MM.1S (cell line): Measurements from ENCODE around the gene FAM72B.
"Not testable (repeated sequence)": the region's sequence is repeated elsewhere in the genome, so short reads cannot be mapped to it uniquely, and the experiment has no call there.

Experiments used
- DNase-seq: peaks from one replicate; pipeline ENCODE4 v3.0.0-alpha.2; 2015
- H2AFZ ChIP-seq: fragments of 300-600 bp; sonication (generic); 2 replicates; pipeline ENCODE4 v1.6.0; 2016; ENCODE audit warnings: antibody characterized with exemption, low read length
- H3F3A ChIP-seq: fragments of 300-600 bp; sonication (generic); 2 replicates; pipeline ENCODE4 v1.6.1; 2016; ENCODE audit warnings: mild to moderate bottlenecking, antibody characterized with exemption, low read length, moderate library complexity, mixed read lengths; ENCODE audit not compliant: insufficient read depth
- H3K27ac ChIP-seq: fragments of 300-600 bp; sonication (generic); 2 replicates; pipeline ENCODE4 v1.5.1; 2016; ENCODE audit warnings: mild to moderate bottlenecking, low read length
- H3K27me3 ChIP-seq: fragments of 300-600 bp; sonication (generic); replicated peaks from 2 replicates; pipeline ENCODE4 v1.6.0; 2016; ENCODE audit warnings: low read length; ENCODE audit not compliant: insufficient read depth
- H3K36me3 ChIP-seq: fragments of 300-600 bp; sonication (generic); replicated peaks from 2 replicates; pipeline ENCODE4 v1.6.1; 2016; ENCODE audit warnings: mild to moderate bottlenecking, low read length, mixed read lengths; ENCODE audit not compliant: insufficient read depth
- H3K4me1 ChIP-seq: fragments of 300-600 bp; sonication (generic); 2 replicates; pipeline ENCODE4 v1.6.1; 2016; ENCODE audit warnings: low read length, mixed read lengths
- H3K4me2 ChIP-seq: fragments of 300-600 bp; sonication (generic); 2 replicates; pipeline ENCODE4 v1.6.0; 2016; ENCODE audit warnings: low read depth, low read length
- H3K4me3 ChIP-seq: fragments of 300-600 bp; sonication (generic); 2 replicates; pipeline ENCODE4 v1.5.1; 2016; ENCODE audit warnings: low read length, mixed read lengths
- H3K79me2 ChIP-seq: fragments of 300-600 bp; sonication (generic); 2 replicates; pipeline ENCODE4 v1.6.1; 2016; ENCODE audit warnings: mixed run types, low read length, mixed read lengths
- H3K9ac ChIP-seq: fragments of 300-600 bp; sonication (generic); 2 replicates; pipeline ENCODE4 v1.6.1; 2016; ENCODE audit warnings: low read length, mixed read lengths
- H3K9me2 ChIP-seq: fragments of 300-600 bp; sonication (generic); replicated peaks from 2 replicates; pipeline ENCODE4 v1.6.1; 2016; ENCODE audit warnings: mild to moderate bottlenecking, low read length, mixed read lengths; ENCODE audit not compliant: insufficient read depth
- H3K9me3 ChIP-seq: fragments of 300-600 bp; sonication (generic); replicated peaks from 2 replicates; pipeline ENCODE4 v1.6.1; 2016; ENCODE audit warnings: mild to moderate bottlenecking, low read length, mixed read lengths; ENCODE audit not compliant: insufficient read depth
- H4K20me1 ChIP-seq: fragments of 300-600 bp; sonication (generic); 2 replicates; pipeline ENCODE4 v1.6.1; 2016; ENCODE audit warnings: mild to moderate bottlenecking, low read length, moderate library complexity, mixed read lengths; ENCODE audit not compliant: insufficient read depth

The FAM72B gene

DNA sequence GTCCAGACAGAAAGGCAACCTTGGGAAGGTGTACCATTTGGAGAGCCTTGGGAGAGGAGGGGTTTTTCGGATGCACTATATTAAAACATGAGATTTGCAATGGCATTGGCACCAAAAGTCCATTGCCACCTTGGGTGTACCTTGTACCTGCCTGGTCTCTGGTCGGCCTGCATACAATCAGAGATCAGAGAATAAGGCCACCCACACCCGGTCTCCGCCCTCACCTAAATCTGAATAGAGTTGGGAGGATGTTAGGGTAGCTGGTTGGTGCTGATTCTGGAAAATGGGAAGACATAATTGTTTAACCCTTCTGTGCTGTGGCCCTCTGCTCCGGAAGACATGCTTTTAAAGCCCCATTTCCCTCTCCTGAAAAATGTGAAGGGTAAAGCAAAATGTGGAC is 3.8 kb upstream of the FAM72B start:
- H3K79me2 ChIP-seq, H3F3A ChIP-seq, H4K20me1 ChIP-seq, H3K4me2 ChIP-seq, DNase-seq, H3K9me2 ChIP-seq, H2AFZ ChIP-seq, H3K4me3 ChIP-seq, H3K9ac ChIP-seq, H3K36me3 ChIP-seq, H3K27ac ChIP-seq, H3K4me1 ChIP-seq, H3K9me3 ChIP-seq, H3K27me3 ChIP-seq: not testable (repeated sequence)

DNA sequence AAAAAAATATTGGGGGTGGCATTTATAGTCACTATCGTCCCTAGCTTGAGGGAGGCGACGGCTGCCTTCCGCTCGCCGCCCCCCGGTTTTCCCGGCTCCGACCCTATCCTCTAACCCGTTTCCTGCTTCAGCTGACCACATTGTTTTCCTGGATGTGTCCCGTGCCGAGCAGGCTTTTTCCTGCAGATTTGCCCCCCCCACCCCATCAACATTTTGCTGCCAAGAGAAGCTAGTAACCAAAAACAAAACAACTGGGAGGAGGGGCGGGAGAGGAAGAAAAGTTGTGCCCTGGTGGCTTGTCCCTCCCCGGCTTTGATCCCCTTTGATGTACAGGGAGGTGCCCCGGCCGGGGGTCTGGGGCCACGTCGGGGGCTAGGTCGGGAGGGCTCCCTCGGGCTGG is 2.1 kb upstream of the FAM72B start:
- H2AFZ ChIP-seq, H3K9me3 ChIP-seq, H3K79me2 ChIP-seq, H3K9ac ChIP-seq, H3K27ac ChIP-seq, H3F3A ChIP-seq, H3K4me1 ChIP-seq, H4K20me1 ChIP-seq, H3K27me3 ChIP-seq, H3K4me2 ChIP-seq, DNase-seq, H3K9me2 ChIP-seq, H3K4me3 ChIP-seq, H3K36me3 ChIP-seq: not testable (repeated sequence)

DNA sequence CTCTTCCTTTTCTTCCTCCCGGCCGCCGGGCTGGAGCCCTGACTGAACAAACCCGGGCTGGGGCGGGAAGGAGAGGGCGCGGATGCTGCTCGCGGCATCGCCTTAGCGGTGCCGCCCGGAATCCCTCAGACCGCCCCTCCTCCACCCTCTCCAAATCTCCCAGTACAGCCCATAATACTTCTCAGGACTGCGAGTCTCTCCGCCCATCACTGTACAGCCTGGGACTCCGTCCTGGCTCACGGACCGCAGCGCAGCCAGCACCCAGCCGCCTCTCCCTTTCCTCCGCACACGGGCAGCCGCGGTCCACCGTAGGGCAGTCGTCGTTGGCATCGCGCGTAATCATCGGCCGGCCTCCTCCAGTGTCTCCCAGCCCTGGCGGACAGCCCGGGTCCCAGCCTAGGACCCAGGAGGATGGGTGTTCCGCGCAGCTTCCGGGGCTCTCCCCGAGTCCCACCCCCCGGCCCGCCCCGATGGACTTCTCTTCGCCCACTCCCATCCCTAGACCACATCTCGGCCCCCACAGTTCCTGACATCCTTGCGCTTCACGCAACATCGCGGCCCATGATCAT is 1.1 kb upstream of the FAM72B start:
- H4K20me1 ChIP-seq, H3K9me3 ChIP-seq, H3K36me3 ChIP-seq, DNase-seq, H3K79me2 ChIP-seq, H3K27me3 ChIP-seq, H3K27ac ChIP-seq, H3K4me2 ChIP-seq, H2AFZ ChIP-seq, H3K4me1 ChIP-seq, H3K9ac ChIP-seq, H3F3A ChIP-seq, H3K9me2 ChIP-seq, H3K4me3 ChIP-seq: not testable (repeated sequence)

DNA sequence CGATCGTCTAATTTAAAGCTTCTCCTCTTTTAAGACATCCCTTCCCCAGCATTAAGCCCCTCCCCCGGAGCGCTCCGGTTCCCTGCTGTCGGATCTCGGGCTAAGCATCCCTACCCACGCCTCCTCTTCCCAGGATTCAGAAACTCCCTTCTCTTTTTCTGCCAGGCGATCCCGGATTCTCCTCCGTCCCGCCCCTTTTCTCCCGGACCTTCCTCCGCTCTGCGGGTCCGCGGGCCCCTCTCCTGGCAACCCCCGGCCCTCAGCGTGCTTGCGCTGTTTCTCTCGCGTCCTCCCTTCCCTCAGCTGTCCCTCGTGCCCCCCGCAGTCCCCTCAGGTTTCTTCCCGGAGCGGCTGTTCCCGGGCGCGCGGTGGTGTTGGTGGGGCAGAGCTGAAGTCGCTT is 273 bp downstream of the FAM72B start:
- H3K4me2 ChIP-seq, H3F3A ChIP-seq, H3K9me3 ChIP-seq, H3K9ac ChIP-seq, H4K20me1 ChIP-seq, H3K9me2 ChIP-seq, H3K79me2 ChIP-seq, H2AFZ ChIP-seq, H3K36me3 ChIP-seq, H3K4me3 ChIP-seq, H3K27me3 ChIP-seq, H3K27ac ChIP-seq, H3K4me1 ChIP-seq, DNase-seq: not testable (repeated sequence)

DNA sequence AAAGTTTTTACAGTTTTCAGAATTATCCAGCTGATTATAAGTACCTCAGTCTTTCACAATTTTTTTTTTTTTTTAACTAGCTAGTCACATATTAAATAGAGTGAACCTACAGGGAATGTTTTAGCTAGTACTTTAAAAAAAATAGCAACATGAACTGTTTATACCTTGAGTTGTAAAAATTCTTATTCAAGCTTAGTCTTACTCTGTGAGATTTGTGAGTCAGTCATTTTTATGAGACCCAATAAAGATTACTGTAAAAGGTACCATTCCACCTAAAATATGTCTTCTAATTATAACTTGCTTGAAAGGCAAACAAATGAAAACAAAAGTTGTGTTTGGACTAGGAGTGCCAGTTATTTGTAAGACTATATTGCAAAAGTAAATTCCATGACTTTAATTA is 5.9 kb downstream of the FAM72B start:
- not testable (repeated sequence) for H3K9me3 ChIP-seq, H3F3A ChIP-seq, H3K36me3 ChIP-seq, H3K4me1 ChIP-seq, H3K79me2 ChIP-seq, H3K9ac ChIP-seq, H3K4me2 ChIP-seq, H3K27ac ChIP-seq, H3K27me3 ChIP-seq, DNase-seq, H3K4me3 ChIP-seq, H2AFZ ChIP-seq, H3K9me2 ChIP-seq, H4K20me1 ChIP-seq

DNA sequence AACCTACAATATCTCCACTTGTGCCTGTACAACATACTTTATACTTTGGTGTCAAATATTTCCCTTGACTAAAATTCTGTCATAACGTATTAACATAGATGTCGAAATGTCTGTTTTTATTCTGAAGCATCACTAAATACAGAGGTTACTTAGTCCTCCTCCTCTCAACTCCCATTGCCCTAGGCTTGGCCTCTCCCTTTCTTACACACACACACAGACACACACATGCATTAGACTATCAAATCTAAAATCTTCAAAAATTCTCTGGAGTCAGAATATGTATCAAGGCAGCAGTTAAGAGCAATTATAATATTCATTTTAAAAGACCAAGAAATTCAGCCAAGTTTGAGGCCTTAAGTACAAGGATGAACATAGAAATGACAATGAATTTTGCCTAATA is 7.5 kb downstream of the FAM72B start:
- H3K4me3 ChIP-seq, H3K79me2 ChIP-seq, H3K9me2 ChIP-seq, H2AFZ ChIP-seq, H3K4me2 ChIP-seq, DNase-seq, H3K36me3 ChIP-seq, H4K20me1 ChIP-seq, H3K27ac ChIP-seq, H3F3A ChIP-seq, H3K9ac ChIP-seq, H3K4me1 ChIP-seq, H3K9me3 ChIP-seq, H3K27me3 ChIP-seq: not testable (repeated sequence)

DNA sequence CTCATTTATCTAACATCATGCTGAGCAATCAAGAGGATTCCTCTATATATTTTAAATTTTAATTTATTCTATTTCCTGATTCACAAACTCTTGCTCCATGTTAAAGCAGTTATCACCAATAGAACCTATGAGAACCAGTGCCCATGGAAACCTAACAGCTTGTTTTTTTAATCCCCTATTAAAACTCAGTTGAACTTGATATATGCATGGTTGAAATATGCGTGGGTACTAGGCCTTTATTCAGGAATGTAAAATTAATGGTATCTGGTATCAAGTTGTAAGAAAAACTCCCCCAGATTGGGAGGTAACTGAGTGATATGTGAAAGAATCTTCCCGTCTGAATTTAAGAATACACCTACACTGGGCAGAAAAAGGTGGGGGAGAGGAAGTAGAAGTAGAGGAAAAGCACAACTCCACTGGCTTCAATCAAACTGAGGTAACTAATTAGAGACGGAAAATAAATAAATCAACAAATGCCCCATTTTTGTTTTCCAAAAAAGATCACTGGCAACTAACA is 15.9 kb downstream of the FAM72B start:
- not testable (repeated sequence) for H3K36me3 ChIP-seq, H2AFZ ChIP-seq, H3K4me2 ChIP-seq, H3K9me3 ChIP-seq, H3K4me3 ChIP-seq, H3K79me2 ChIP-seq, DNase-seq, H3K27ac ChIP-seq, H4K20me1 ChIP-seq, H3K27me3 ChIP-seq, H3F3A ChIP-seq, H3K9ac ChIP-seq, H3K4me1 ChIP-seq, H3K9me2 ChIP-seq

DNA sequence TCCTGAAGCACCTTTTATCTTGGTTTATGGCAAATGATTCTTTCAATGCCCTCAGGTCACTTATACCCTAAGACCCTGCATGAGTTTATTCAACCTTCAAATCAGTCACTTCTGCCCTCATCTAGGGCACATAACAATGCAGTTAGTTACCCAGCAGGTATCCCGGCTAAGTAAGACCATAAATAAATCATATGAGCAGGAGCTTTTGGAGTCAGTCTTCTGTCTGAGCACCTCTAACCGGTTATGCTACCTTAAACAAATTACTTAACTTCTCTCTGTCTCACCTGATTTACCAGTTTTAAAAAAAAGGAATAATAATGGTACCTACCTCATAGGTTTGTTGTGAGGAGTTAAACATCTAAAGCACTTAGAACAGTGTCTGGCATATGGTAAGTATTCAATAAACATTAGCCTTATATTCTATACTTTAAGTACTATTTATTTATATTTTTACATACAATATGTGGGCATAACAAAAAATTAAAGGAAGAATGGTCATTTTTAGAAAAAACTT is 16.9 kb downstream of the FAM72B start:
- not testable (repeated sequence) for H4K20me1 ChIP-seq, H3K27ac ChIP-seq, H3K4me1 ChIP-seq, H3K27me3 ChIP-seq, H3K9me2 ChIP-seq, H3K9me3 ChIP-seq, H3K36me3 ChIP-seq, H3K4me2 ChIP-seq, H2AFZ ChIP-seq, H3F3A ChIP-seq, H3K4me3 ChIP-seq, DNase-seq, H3K9ac ChIP-seq, H3K79me2 ChIP-seq
